Endodermal cell (in vitro differentiated cells): ENCODE results near the gene GLRX2. TPM values are rescaled to one million over a fixed set of nuclear protein-coding genes. Genes with fewer than 3 reads are reported as not detected.

Experiments
- DNase-seq: peaks from one replicate; pipeline ENCODE4 v3.0.0-alpha.2; 2017
- H3K27ac ChIP-seq: 2 replicates; pipeline ENCODE4 v1.5.1; 2013; ENCODE audit warnings: mild to moderate bottlenecking, low read depth, low read length, moderate library complexity
- H3K27me3 ChIP-seq: 2 replicates; pipeline ENCODE4 v1.6.1; 2013; ENCODE audit warnings: mild to moderate bottlenecking, low read length, moderate library complexity; ENCODE audit not compliant: insufficient read depth, control insufficient read depth, poor library complexity, severe bottlenecking
- H3K36me3 ChIP-seq: 2 replicates; pipeline ENCODE4 v1.7.0; 2013; ENCODE audit warnings: mild to moderate bottlenecking, low read length, moderate library complexity; ENCODE audit not compliant: control insufficient read depth, insufficient read depth
- H3K4me1 ChIP-seq: one replicate; pipeline ENCODE4 v1.7.0; 2013; ENCODE audit warnings: low read length; ENCODE audit not compliant: control insufficient read depth, insufficient read depth
- H3K4me3 ChIP-seq: 2 replicates; pipeline ENCODE4 v1.5.1; 2013; ENCODE audit warnings: mild to moderate bottlenecking, low read length, moderate library complexity
- H3K9ac ChIP-seq: 2 replicates; pipeline ENCODE4 v1.6.1; 2013; ENCODE audit warnings: mild to moderate bottlenecking, low read length, moderate library complexity; ENCODE audit not compliant: poor library complexity, severe bottlenecking; ENCODE audit errors: extremely low read depth
- H3K9me3 ChIP-seq: 2 replicates; pipeline ENCODE4 v1.6.1; 2013; ENCODE audit warnings: mild to moderate bottlenecking, low read length, moderate library complexity; ENCODE audit not compliant: control insufficient read depth
- H3K27ac Mint-ChIP-seq: 2 replicates; pipeline ENCODE4 v1.8.0; 2020; ENCODE audit warnings: mixed read lengths
- H3K27me3 Mint-ChIP-seq: 2 replicates; pipeline ENCODE4 v1.8.0; 2021; ENCODE audit warnings: mild to moderate bottlenecking, mixed read lengths; ENCODE audit not compliant: insufficient read depth
- H3K36me3 Mint-ChIP-seq: 2 replicates; pipeline ENCODE4 v1.8.0; 2020; ENCODE audit warnings: low read depth, mixed read lengths
- H3K4me1 Mint-ChIP-seq: 2 replicates; pipeline ENCODE4 v1.8.0; 2020; ENCODE audit warnings: mixed read lengths
- H3K4me3 Mint-ChIP-seq: 2 replicates; pipeline ENCODE4 v1.8.0; 2020; ENCODE audit warnings: mild to moderate bottlenecking, moderate library complexity, mixed read lengths
- H3K9me3 Mint-ChIP-seq: 2 replicates; pipeline ENCODE4 v1.8.0; 2020; ENCODE audit warnings: mild to moderate bottlenecking, mixed read lengths
- WGBS, 2 experiments: methylation state at CpG; one replicate each; pipeline versions ENCODE4 v1.1.5 to v1.1.7; 2013; ENCODE audit warnings: missing lambda C conversion rate in 2 of 2, mixed read lengths in 1 of 2; ENCODE audit not compliant: insufficient coverage in 1 of 2, insufficient read length in 1 of 2; 5-methylcytosine and 5-hydroxymethylcytosine counted together
- total RNA-seq, 2 donors: library from RNA; stranded (reverse); fragmentation: NEBNext Ultra II Directional in 1 of 2; extraction: Animal tissue kit (Norgen Biotek cat#: 25700) in 1 of 2; gene quantifications; 2 replicates in 1 of 2; 3 replicates in 1 of 2; pipeline ENCODE4 v1.2.1, GENCODE V29; 2021
- TF ChIP-seq, protein P1 (sequence below): fragments of 200-600 bp; sonication (generic); conservative IDR thresholded peaks from 2 replicates; pipeline ENCODE4 v1.5.0; 2021; ENCODE audit warnings: antibody characterized with exemption, mild to moderate bottlenecking

GLRX2 gene
- total RNA-seq, 2 donors from 2014 or later = 8.6 to 11.0 TPM

DNA sequence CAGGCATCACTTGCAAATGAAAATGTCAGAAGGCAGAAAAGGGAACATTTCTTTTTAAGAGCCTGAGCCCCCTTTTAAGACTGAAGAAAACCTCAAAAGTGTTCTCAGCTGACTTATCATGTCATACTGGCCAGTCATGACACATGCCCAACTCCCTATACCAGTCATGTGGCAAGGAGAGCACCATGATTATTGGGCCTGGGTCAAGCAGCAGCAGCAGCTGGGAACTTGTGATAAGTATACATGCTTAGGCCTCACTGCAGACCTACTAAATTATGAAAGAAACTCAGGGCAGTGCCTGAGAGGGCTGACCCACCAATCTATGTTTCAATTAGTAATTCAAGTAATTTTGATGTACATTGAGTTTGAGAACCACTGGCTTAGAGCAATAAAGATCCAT, 37.2 kb downstream of the GLRX2 start:
- no peak for DNase-seq
- peak overlapping the region; percentile 4 for H3K27ac Mint-ChIP-seq

DNA sequence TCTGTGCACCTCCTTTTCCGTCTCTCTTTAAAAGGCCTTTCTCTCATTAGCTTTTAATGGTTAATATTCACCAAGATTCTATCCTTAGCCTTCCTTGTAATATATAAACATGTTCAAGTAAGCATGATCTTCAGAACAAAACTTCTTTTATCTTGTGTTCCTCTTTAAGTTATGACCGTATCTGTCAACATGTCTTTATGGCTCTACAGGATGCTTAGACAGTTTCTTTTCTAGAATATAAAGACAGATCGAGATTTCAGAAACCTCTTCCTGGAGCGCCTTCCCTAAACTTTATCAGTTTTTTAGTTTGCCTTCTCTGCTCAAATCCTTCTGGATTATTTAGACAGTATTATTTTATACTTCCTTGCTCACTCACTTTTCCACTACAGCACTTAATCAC, 38.6 kb downstream of the GLRX2 start:
- Histone ChIP-seq H3K4me3 (no peak overlapping the region), H3K9ac (no peak overlapping the region), H3K36me3 (peaks cover 9% of the 10 kb centered on the region), H3K9me3 (peaks cover 7% of the 10 kb centered on the region), H3K27me3 (peaks cover 44% of the 10 kb centered on the region), H3K4me1 (peaks cover 16% of the 10 kb centered on the region), H3K27ac (no peak overlapping the region)
- Mint-ChIP-seq H3K27me3 (peaks cover 7% of the 10 kb centered on the region), H3K9me3 (no peaks in the 10 kb centered on the region), H3K36me3 (no peaks in the 10 kb centered on the region), H3K4me3 (no peak overlapping the region), H3K27ac (no peak overlapping the region), H3K4me1 (peaks cover 9% of the 10 kb centered on the region)
- TF ChIP-seq, protein P1, sequence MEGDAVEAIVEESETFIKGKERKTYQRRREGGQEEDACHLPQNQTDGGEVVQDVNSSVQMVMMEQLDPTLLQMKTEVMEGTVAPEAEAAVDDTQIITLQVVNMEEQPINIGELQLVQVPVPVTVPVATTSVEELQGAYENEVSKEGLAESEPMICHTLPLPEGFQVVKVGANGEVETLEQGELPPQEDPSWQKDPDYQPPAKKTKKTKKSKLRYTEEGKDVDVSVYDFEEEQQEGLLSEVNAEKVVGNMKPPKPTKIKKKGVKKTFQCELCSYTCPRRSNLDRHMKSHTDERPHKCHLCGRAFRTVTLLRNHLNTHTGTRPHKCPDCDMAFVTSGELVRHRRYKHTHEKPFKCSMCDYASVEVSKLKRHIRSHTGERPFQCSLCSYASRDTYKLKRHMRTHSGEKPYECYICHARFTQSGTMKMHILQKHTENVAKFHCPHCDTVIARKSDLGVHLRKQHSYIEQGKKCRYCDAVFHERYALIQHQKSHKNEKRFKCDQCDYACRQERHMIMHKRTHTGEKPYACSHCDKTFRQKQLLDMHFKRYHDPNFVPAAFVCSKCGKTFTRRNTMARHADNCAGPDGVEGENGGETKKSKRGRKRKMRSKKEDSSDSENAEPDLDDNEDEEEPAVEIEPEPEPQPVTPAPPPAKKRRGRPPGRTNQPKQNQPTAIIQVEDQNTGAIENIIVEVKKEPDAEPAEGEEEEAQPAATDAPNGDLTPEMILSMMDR = no peak
- DNase-seq = no peak
- 93 to 100% methylated on average over 4 of the region's 4 CpGs for WGBS, 2 experiments

More for the DNA sequence above, 37.2 kb downstream of the GLRX2 start:
- Histone ChIP-seq H3K4me1 (peaks cover 16% of the 10 kb centered on the region), H3K4me3 (no peak overlapping the region), H3K27ac (no peak overlapping the region), H3K9me3 (peaks cover under 1% of the 10 kb centered on the region), H3K9ac (no peak overlapping the region), H3K27me3 (peaks cover 38% of the 10 kb centered on the region), H3K36me3 (peaks cover 12% of the 10 kb centered on the region)
- H3K36me3 Mint-ChIP-seq = peaks cover 6% of the 10 kb centered on the region
- H3K4me3 Mint-ChIP-seq = no peak overlapping the region
- H3K9me3 Mint-ChIP-seq = no peaks in the 10 kb centered on the region
- TF ChIP-seq, protein P1 = no peak
- H3K27me3 Mint-ChIP-seq = peaks cover 7% of the 10 kb centered on the region
- H3K4me1 Mint-ChIP-seq = peaks cover 9% of the 10 kb centered on the region

DNA sequence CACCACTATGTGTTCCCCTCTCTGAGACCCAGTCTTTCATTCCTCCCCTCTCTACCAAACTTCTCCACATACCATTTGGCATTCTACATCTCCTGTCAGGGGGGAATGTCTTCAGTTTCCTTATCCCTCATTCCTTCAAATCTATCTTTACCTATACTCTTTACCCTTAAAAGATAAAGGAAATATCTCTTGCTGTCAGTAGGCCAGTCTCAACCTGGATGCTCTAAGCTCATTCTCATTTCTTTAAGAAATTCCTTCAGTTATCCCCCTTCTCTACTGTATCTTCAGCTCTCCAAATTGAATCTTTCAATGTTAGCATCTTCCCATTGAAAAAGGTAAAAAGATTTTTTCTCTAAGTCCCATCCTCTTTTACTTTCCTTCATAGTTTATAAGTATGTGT, 39.3 kb downstream of the GLRX2 start:
- no peak overlapping the region for H3K4me3 Mint-ChIP-seq

More for the DNA sequence above, 39.3 kb downstream of the GLRX2 start:
- Histone ChIP-seq H3K4me3 (no peak overlapping the region), H3K36me3 (peaks cover 9% of the 10 kb centered on the region), H3K27me3 (peaks cover 44% of the 10 kb centered on the region), H3K27ac (no peak overlapping the region), H3K4me1 (peaks cover 12% of the 10 kb centered on the region), H3K9ac (no peak overlapping the region), H3K9me3 (peaks cover 7% of the 10 kb centered on the region)
- TF ChIP-seq, protein P1 = no peak
- Mint-ChIP-seq H3K36me3 (no peaks in the 10 kb centered on the region), H3K4me1 (peaks cover 11% of the 10 kb centered on the region), H3K27ac (no peak overlapping the region), H3K27me3 (peaks cover 7% of the 10 kb centered on the region), H3K9me3 (no peaks in the 10 kb centered on the region)
- no peak for DNase-seq
